Islet precursor cell (in vitro differentiated cells): Measurements from ENCODE around the gene HMG20A.
"Not testable (repeated sequence)": the region's sequence is repeated elsewhere in the genome, so short reads cannot be mapped to it uniquely, and the experiment has no call there.

Experiments
- DNase-seq: peaks from one replicate; pipeline ENCODE4 v3.0.0-alpha.2; 2018

Gene HMG20A

GRCh38 chr15:77409259-77410156 lies 11.2 kb upstream of the HMG20A start:
- no peak for DNase-seq

- not testable (repeated sequence) for DNase-seq
Measured at GRCh38 chr15:77410157-77410500, 10.6 kb upstream of the HMG20A start.

GRCh38 chr15:77410701-77411618 lies 9.7 kb upstream of the HMG20A start:
- no peak for DNase-seq

GRCh38 chr15:77411619-77411976 lies 9.1 kb upstream of the HMG20A start:
- no peak for DNase-seq

GRCh38 chr15:77412972-77413698 lies 7.6 kb upstream of the HMG20A start:
- no peak for DNase-seq

- no peak for DNase-seq
Measured at GRCh38 chr15:77413699-77414349, 6.9 kb upstream of the HMG20A start.

GRCh38 chr15:77414789-77415442 lies 5.8 kb upstream of the HMG20A start:
- DNase-seq: no peak

GRCh38 chr15:77415450-77416147 lies 5.1 kb upstream of the HMG20A start:
- DNase-seq: no peak

- no peak for DNase-seq
Measured at GRCh38 chr15:77416148-77416455, 4.6 kb upstream of the HMG20A start.

- DNase-seq: peak; percentile 64
Measured at GRCh38 chr15:77416954-77417353, 3.7 kb upstream of the HMG20A start.

GRCh38 chr15:77417602-77418001 lies 3.1 kb upstream of the HMG20A start:
- DNase-seq: no peak

GRCh38 chr15:77418391-77418965 lies 2.2 kb upstream of the HMG20A start:
- no peak for DNase-seq

- peak; percentile 63 for DNase-seq
Measured at GRCh38 chr15:77418966-77419835, 1.5 kb upstream of the HMG20A start.

GRCh38 chr15:77419836-77420609 lies 665 bp upstream of the HMG20A start, which contains the start of gene PEAK1:
TSS of gene PEAK1 (minus strand) at chr15:77420104. CDS start at chr15:77181926, 238,178 bp downstream.
- peak; percentile 99 for DNase-seq

- DNase-seq: peak; percentile 46
Measured at GRCh38 chr15:77421370-77421700, 647 bp downstream of the HMG20A start.

- DNase-seq: no peak
Measured at GRCh38 chr15:77425104-77425503, 4.4 kb downstream of the HMG20A start.

- no peak for DNase-seq
Measured at GRCh38 chr15:77426377-77426776, 5.7 kb downstream of the HMG20A start.

- DNase-seq: no peak
Measured at GRCh38 chr15:77426871-77427270, 6.2 kb downstream of the HMG20A start.

- no peak for DNase-seq
Measured at GRCh38 chr15:77430213-77430612, 9.5 kb downstream of the HMG20A start.
